GM21825 (cell line): ENCODE measurements around the gene UGT1A4.

Experiments
- ATAC-seq: cut with Tn5 transposase; IDR thresholded peaks from one replicate; pipeline ENCODE4 v1.9.1; 2021; ENCODE audit warnings: mild to moderate bottlenecking, moderate library complexity; ENCODE audit not compliant: unreplicated experiment

Gene UGT1A4

GRCh38 chr2:233807966-233808935 is 89.7 kb downstream of the UGT1A4 start:
- no peak for ATAC-seq

GRCh38 chr2:233810385-233810784 is 91.8 kb downstream of the UGT1A4 start:
- no peak for ATAC-seq

GRCh38 chr2:233811087-233811486 is 92.6 kb downstream of the UGT1A4 start:
- ATAC-seq = no peak

- ATAC-seq = no peak
Measured at GRCh38 chr2:233811732-233812131, 93.2 kb downstream of the UGT1A4 start.

- ATAC-seq = no peak
Measured at GRCh38 chr2:233813236-233814055, 94.9 kb downstream of the UGT1A4 start.

- ATAC-seq = no peak
Measured at GRCh38 chr2:233814056-233814835, 95.7 kb downstream of the UGT1A4 start.

- no peak for ATAC-seq
Measured at GRCh38 chr2:233815861-233816260, 97.3 kb downstream of the UGT1A4 start.

- ATAC-seq = no peak
Measured at GRCh38 chr2:233816334-233816733, 97.8 kb downstream of the UGT1A4 start.

- no peak for ATAC-seq
Measured at GRCh38 chr2:233816771-233817170, 98.2 kb downstream of the UGT1A4 start.

GRCh38 chr2:233817361-233817911 is 98.9 kb downstream of the UGT1A4 start:
- no peak for ATAC-seq

- ATAC-seq = no peak
Measured at GRCh38 chr2:233817995-233818638, 99.6 kb downstream of the UGT1A4 start.

- no peak for ATAC-seq
Measured at GRCh38 chr2:233818639-233819621, 100.4 kb downstream of the UGT1A4 start.

GRCh38 chr2:233819884-233820773 is 101.6 kb downstream of the UGT1A4 start:
- ATAC-seq = no peak

GRCh38 chr2:233820774-233821105 is 102.2 kb downstream of the UGT1A4 start:
- ATAC-seq = no peak

- no peak for ATAC-seq
Measured at GRCh38 chr2:233821196-233821595, 102.7 kb downstream of the UGT1A4 start.

GRCh38 chr2:233821709-233822100 is 103.2 kb downstream of the UGT1A4 start:
- no peak for ATAC-seq

GRCh38 chr2:233822101-233822771 is 103.7 kb downstream of the UGT1A4 start:
- ATAC-seq = no peak
